K562 (cell line): ENCODE results near the gene SUPT3H. TPM values are rescaled to one million over a fixed set of nuclear protein-coding genes. Genes with fewer than 3 reads are reported as not detected.

ENCODE experiments used
- ATAC-seq: fragments of 200-7000 bp; cut with Tn5 transposase; 3 replicates; pipeline ENCODE4 v1.9.1; 2020; ENCODE audit warnings: moderate library complexity
- BruUV-seq: library from RNA; stranded (reverse); fragments of 400-500 nt; replicated peaks from 2 replicates; lab custom pipeline; 2021; lab: Mats Ljungman, UMichigan
- CTCF ChIA-PET: fragments of 300-600 bp; formaldehyde crosslinking; extraction: SDS; loops from one replicate; lab custom pipeline; 2021; ENCODE audit warnings: low intra/inter-chr PET ratio; lab: Yijun Ruan, JAX
- POLR2A ChIA-PET: fragments of 300-600, 350-650 bp; sonication (Branson Sonifier 250); formaldehyde crosslinking; extraction: SDS; loops from one replicate; lab custom pipeline; 2021; ENCODE audit warnings: antibody characterized with exemption, inconsistent platforms; lab: Yijun Ruan, JAX
- DNase-seq, 4 experiments: peaks; one replicate each; pipeline versions ENCODE4 v3.0.0 to v3.0.0-alpha.2; 2011 to 2018; ENCODE audit warnings: low spot score in 3 of 4, mixed read lengths in 3 of 4; ENCODE audit errors: extremely low read depth in 1 of 4
- FAIRE-seq: peaks from 2 replicates; lab custom pipeline; 2011; peaks lifted over from hg19 to GRCh38; lab: Jason Lieb, UNC
- H2AFZ ChIP-seq: 2 replicates; pipeline ENCODE4 v1.6.0; 2011; ENCODE audit warnings: low read depth, low read length, control low read depth, inconsistent platforms
- H3K27ac ChIP-seq: fragments of 200-600 bp; 3 replicates; pipeline ENCODE4 v1.8.0; 2011; ENCODE audit warnings: low read depth, mild to moderate bottlenecking, control low read depth, inconsistent platforms, low read length, moderate library complexity, mixed read lengths; ENCODE audit errors: extremely low read depth
- H3K27me3 ChIP-seq, 2 experiments: fragments of 300-600 bp in 1 of 2; 2 replicates in 1 of 2; 3 replicates in 1 of 2; pipeline versions ENCODE4 v1.6.0 to v1.8.0; 2011; ENCODE audit warnings: inconsistent platforms in 2 of 2, low read length in 2 of 2, mild to moderate bottlenecking in 1 of 2, mixed read lengths in 1 of 2, moderate library complexity in 1 of 2; ENCODE audit not compliant: control insufficient read depth in 2 of 2, insufficient read depth in 2 of 2
- H3K36me3 ChIP-seq: fragments of 300-600 bp; 3 replicates; pipeline ENCODE4 v1.8.0; 2011; ENCODE audit warnings: mild to moderate bottlenecking, low read length, inconsistent platforms; ENCODE audit not compliant: control insufficient read depth, insufficient read depth
- H3K4me1 ChIP-seq, 2 experiments: fragments of 200-600 bp in 1 of 2; replicated peaks in 1 of 2; 2 replicates in 1 of 2; 3 replicates in 1 of 2; pipeline versions ENCODE4 v1.5.1 to v1.8.0; 2011; ENCODE audit warnings: inconsistent platforms in 2 of 2, low read length in 2 of 2, mild to moderate bottlenecking in 1 of 2, mixed read lengths in 1 of 2, moderate library complexity in 1 of 2; ENCODE audit not compliant: control insufficient read depth in 2 of 2, insufficient read depth in 2 of 2
- H3K4me2 ChIP-seq: 2 replicates; pipeline ENCODE4 v1.6.1; 2011; ENCODE audit warnings: low read length, control low read depth, inconsistent platforms, mixed read lengths; ENCODE audit not compliant: insufficient read depth
- H3K4me3 ChIP-seq: fragments of 200-600 bp; sonication (generic), shearing (Covaris generic); 2 replicates; pipeline ENCODE4 v1.5.1; 2016; ENCODE audit warnings: control low read depth, inconsistent platforms
- H3K79me2 ChIP-seq: fragments of 200-600 bp; 3 replicates; pipeline ENCODE4 v1.8.0; 2011; ENCODE audit warnings: low read length, inconsistent platforms; ENCODE audit not compliant: control insufficient read depth, insufficient read depth
- H3K9ac ChIP-seq, 2 experiments: 2 replicates each; pipeline versions ENCODE4 v1.6.0 to v1.6.1; 2011; ENCODE audit warnings: low read depth in 2 of 2, low read length in 2 of 2, control low read depth in 1 of 2, inconsistent platforms in 1 of 2, mild to moderate bottlenecking in 1 of 2, mixed read lengths in 1 of 2; ENCODE audit not compliant: insufficient read depth in 1 of 2
- H3K9me1 ChIP-seq: one replicate; pipeline ENCODE4 v1.6.0; 2011; ENCODE audit warnings: inconsistent platforms, mild to moderate bottlenecking, low read length, moderate library complexity; ENCODE audit not compliant: control insufficient read depth, insufficient read depth
- H3K9me3 ChIP-seq: replicated peaks from 2 replicates; pipeline ENCODE4 v1.5.1; 2011; ENCODE audit warnings: low read depth, low read length, inconsistent platforms; ENCODE audit not compliant: control insufficient read depth, insufficient read depth
- H4K20me1 ChIP-seq: replicated peaks from 2 replicates; pipeline ENCODE4 v1.6.1; 2011; ENCODE audit warnings: low read length, inconsistent platforms, mixed read lengths; ENCODE audit not compliant: control insufficient read depth, insufficient read depth
- ASH1L ChIP-seq: fragments of 450-650 bp; IDR thresholded peaks from 2 replicates; pipeline ENCODE4 v1.6.1; 2018; ENCODE audit warnings: borderline replicate concordance, mild to moderate bottlenecking, low read depth; ENCODE audit not compliant: partially characterized antibody
- GATAD2B ChIP-seq: fragments of 450-650 bp; IDR thresholded peaks from 2 replicates; pipeline ENCODE4 v1.6.1; 2017; ENCODE audit warnings: mild to moderate bottlenecking, borderline replicate concordance
- PML ChIP-seq: IDR thresholded peaks from 2 replicates; pipeline ENCODE4 v1.6.1; 2012; ENCODE audit warnings: low read length, inconsistent platforms
- SLC30A9 ChIP-seq: fragments of 250-450 bp; sonication (Bioruptor Pico); IDR thresholded peaks from 2 replicates; pipeline ENCODE4 v1.8.0; 2022; ENCODE audit warnings: mild to moderate bottlenecking, moderate library complexity
- TEAD2 ChIP-seq: fragments of 450-650 bp; IDR thresholded peaks from 2 replicates; pipeline ENCODE4 v1.6.1; 2016; ENCODE audit warnings: missing genetic modification characterization, control low read depth, missing compliant biosample characterization
- ZFX ChIP-seq: sonication (generic); formaldehyde crosslinking; IDR thresholded peaks from 2 replicates; pipeline ENCODE4 v1.8.0; 2022; ENCODE audit warnings: mild to moderate bottlenecking, missing genetic modification reagents, moderate library complexity
- ZKSCAN8 ChIP-seq: fragments of 200-800 bp; sonication (Bioruptor generic); IDR thresholded peaks from 2 replicates; pipeline ENCODE4 v1.6.1; 2016; ENCODE audit warnings: missing genetic modification characterization, missing compliant biosample characterization
- ZNF324 ChIP-seq: fragments of 250-450 bp; sonication (Bioruptor Pico); IDR thresholded peaks from 2 replicates; pipeline ENCODE4 v1.4.0; 2020; ENCODE audit warnings: mild to moderate bottlenecking
- ZNF561 ChIP-seq: fragments of 450-650 bp; formaldehyde crosslinking; conservative IDR thresholded peaks from 2 replicates; pipeline ENCODE4 v1.4.0; 2020; ENCODE audit warnings: mild to moderate bottlenecking, moderate library complexity
- WGBS: fragments of 100-300 bp; shearing (Covaris generic); methylation state at CpG from one replicate; pipeline ENCODE4 v1.1.6; 2016; ENCODE audit warnings: low coverage, mixed read lengths; ENCODE audit not compliant: insufficient coverage; ENCODE audit errors: missing lambda C conversion rate; 5-methylcytosine and 5-hydroxymethylcytosine counted together
- in situ Hi-C: fragments of 300-500 bp; cut with MboI; formaldehyde crosslinking; loops from 4 replicates; pipeline ENCODE4 v1.15.0; 2018; ENCODE audit warnings: inconsistent platforms, mixed read lengths
- intact Hi-C: fragments of 100-400 bp; cut with micrococcal nuclease; formaldehyde crosslinking; loops from 2 replicates; pipeline ENCODE4 v1.14.2; 2022
- polyA plus RNA-seq, 8 experiments: library from polyadenylated mRNA; depleted of rRNA in 4 of 8; stranded (reverse) in 5 of 8; unstranded in 3 of 8; fragments of >200 nt; fragmentation: Nextera tagmentation in 2 of 8; fragmentation: Illumina TruSeq in 1 of 8; extraction: Ambion mirVana in 2 of 8; extraction: Trizol in 1 of 8; gene quantifications; 2 replicates each; pipeline versions ENCODE4 v1.2.1 to v1.2.3, GENCODE V29; 2011 to 2014; ENCODE audit warnings: inconsistent platforms in 1 of 8, missing spikeins in 1 of 8
- total RNA-seq, 7 experiments: library from RNA; depleted of rRNA in 6 of 7; stranded (reverse); fragments of >200 nt in 6 of 7; fragmentation: Illumina TruSeq in 2 of 7; extraction: Trizol in 2 of 7; gene quantifications; 2 replicates each; pipeline versions ENCODE4 v1.2.1 to v1.2.3, GENCODE V29; 2011 to 2021; ENCODE audit warnings: low replicate concordance in 1 of 7
- TF ChIP-seq, protein P1 (sequence below): sonication (generic); formaldehyde crosslinking; IDR thresholded peaks from 2 replicates; pipeline ENCODE4 v1.8.1; 2023; ENCODE audit warnings: mild to moderate bottlenecking, missing genetic modification reagents
- TF ChIP-seq, protein P2 (sequence below): fragments of 250-450 bp; sonication (Bioruptor Pico); IDR thresholded peaks from 2 replicates; pipeline ENCODE4 v1.5.0; 2021; ENCODE audit warnings: mild to moderate bottlenecking, moderate library complexity
- TF ChIP-seq, protein P3 (sequence below): sonication (generic); formaldehyde crosslinking; IDR thresholded peaks from 2 replicates; pipeline ENCODE4 v1.8.0; 2023; ENCODE audit warnings: missing genetic modification reagents, mild to moderate bottlenecking, borderline replicate concordance

SUPT3H gene
- total and polyA plus RNA-seq, 9 of the 15 experiments (the other 6 are each of a cell fraction or from before 2014, with no cell fraction given): 7.2 to 16.3 (median 11.9) TPM

DNA sequence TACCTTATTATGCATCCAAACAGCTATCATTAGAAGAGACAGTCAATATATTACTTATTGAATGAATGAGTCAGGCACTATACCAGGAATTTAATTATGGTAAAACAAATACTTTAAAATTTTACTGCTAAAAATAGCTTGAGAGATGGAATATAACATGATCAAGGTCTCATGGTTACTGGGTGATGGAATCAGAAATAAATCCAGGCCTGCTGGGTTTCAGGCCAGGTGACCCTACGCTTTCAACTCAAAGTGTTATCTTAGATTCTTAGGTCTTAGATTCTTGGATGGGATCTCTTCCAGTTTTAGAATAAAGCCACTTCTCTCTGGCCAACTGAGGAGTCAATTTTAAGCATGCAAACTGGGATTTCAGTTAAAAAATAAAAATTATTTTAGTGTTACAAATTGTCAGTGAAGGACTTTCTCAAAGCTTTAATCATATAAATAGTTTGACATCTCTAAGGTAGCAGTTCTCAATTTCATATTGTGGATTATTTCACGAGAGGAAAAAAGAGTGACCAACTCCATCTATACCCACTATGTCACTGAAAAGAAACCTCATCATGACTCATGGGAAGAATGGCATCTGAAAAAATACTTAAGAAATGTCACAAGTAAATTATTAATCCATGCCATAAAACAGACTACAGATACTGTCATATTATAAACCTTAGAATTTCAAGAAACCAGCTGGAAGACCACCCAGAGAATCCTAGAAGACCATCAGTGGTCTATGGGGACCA is 333.1 kb downstream of the SUPT3H start:
- ChIA-PET POLR2A (no interaction called here), CTCF (no interaction called here)
- no peaks in the 10 kb centered on the region for H3K27me3 ChIP-seq
- no peak overlapping the region for H3K4me2 ChIP-seq
- H3K9me3 ChIP-seq: no peaks in the 10 kb centered on the region
- H4K20me1 ChIP-seq: no peaks in the 10 kb centered on the region
- TF ChIP-seq SLC30A9 (CRISPR knock-in tag): no peak
- TF ChIP-seq, protein P1, sequence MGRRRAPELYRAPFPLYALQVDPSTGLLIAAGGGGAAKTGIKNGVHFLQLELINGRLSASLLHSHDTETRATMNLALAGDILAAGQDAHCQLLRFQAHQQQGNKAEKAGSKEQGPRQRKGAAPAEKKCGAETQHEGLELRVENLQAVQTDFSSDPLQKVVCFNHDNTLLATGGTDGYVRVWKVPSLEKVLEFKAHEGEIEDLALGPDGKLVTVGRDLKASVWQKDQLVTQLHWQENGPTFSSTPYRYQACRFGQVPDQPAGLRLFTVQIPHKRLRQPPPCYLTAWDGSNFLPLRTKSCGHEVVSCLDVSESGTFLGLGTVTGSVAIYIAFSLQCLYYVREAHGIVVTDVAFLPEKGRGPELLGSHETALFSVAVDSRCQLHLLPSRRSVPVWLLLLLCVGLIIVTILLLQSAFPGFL (CRISPR knock-in tag): no peak
- no peak for TF ChIP-seq PML
- TF ChIP-seq ZNF561 (CRISPR knock-in tag): no peak
- TF ChIP-seq ZNF324 (CRISPR knock-in tag): no peak
- no peak for TF ChIP-seq ZFX (CRISPR knock-in tag)
- TF ChIP-seq, protein P2, sequence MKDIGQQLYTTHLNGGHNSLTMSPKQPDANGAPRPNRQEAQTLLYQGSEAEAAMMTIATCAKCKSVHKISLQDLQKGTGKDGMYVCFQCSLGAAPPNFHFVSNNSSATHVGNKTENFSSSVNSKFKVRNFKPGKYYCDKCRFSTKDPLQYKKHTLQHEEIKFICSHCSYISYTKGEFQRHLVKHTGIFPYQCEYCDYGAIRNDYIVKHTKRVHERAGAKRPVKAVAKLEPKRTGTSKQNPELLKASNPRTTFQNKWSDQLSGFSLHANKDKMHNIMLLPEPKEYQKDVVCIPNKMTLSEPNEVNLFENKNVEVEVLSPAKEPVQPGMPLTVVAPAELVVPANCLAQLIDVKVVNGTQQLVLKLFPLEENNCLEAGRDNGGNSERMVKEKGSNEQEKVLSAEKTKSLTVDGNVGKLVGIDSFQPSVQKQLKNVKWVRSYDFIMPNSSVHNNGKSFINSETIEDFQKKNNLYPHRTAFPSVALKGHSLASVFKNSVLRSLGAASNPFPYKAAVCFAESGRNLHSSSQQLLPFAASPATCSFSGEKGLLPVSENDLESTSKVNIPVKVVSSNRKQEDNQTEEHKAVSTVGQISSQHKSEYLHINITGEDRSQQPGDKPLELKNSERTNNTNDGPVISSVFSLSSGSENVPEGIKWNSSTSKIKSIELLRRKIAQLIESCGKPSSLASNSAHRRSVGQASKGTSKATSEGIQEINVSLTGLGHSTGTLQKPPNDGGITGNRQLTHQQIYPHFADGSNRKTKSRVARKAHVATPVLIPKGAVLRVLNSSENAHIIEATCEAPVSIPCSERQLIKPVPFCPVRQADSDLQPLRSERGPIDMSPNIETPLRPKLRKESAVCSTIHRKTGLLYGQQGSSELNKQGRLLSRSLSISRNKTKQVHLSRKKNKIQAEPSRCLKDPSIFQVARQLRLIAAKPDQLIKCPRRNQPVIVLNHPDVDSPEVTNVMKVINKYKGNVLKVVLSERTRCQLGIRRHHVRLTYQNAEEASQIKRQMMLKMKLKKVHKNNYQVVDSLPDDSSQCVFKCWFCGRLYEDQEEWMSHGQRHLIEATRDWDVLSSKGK (CRISPR knock-in tag): no peak
- TF ChIP-seq TEAD2 (tag): no peak
- TF ChIP-seq ZKSCAN8 (CRISPR knock-in tag): no peak
- TF ChIP-seq, protein P3, sequence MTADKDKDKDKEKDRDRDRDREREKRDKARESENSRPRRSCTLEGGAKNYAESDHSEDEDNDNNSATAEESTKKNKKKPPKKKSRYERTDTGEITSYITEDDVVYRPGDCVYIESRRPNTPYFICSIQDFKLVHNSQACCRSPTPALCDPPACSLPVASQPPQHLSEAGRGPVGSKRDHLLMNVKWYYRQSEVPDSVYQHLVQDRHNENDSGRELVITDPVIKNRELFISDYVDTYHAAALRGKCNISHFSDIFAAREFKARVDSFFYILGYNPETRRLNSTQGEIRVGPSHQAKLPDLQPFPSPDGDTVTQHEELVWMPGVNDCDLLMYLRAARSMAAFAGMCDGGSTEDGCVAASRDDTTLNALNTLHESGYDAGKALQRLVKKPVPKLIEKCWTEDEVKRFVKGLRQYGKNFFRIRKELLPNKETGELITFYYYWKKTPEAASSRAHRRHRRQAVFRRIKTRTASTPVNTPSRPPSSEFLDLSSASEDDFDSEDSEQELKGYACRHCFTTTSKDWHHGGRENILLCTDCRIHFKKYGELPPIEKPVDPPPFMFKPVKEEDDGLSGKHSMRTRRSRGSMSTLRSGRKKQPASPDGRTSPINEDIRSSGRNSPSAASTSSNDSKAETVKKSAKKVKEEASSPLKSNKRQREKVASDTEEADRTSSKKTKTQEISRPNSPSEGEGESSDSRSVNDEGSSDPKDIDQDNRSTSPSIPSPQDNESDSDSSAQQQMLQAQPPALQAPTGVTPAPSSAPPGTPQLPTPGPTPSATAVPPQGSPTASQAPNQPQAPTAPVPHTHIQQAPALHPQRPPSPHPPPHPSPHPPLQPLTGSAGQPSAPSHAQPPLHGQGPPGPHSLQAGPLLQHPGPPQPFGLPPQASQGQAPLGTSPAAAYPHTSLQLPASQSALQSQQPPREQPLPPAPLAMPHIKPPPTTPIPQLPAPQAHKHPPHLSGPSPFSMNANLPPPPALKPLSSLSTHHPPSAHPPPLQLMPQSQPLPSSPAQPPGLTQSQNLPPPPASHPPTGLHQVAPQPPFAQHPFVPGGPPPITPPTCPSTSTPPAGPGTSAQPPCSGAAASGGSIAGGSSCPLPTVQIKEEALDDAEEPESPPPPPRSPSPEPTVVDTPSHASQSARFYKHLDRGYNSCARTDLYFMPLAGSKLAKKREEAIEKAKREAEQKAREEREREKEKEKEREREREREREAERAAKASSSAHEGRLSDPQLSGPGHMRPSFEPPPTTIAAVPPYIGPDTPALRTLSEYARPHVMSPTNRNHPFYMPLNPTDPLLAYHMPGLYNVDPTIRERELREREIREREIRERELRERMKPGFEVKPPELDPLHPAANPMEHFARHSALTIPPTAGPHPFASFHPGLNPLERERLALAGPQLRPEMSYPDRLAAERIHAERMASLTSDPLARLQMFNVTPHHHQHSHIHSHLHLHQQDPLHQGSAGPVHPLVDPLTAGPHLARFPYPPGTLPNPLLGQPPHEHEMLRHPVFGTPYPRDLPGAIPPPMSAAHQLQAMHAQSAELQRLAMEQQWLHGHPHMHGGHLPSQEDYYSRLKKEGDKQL (CRISPR knock-in tag): no peak
- TF ChIP-seq ASH1L: no peak
- TF ChIP-seq GATAD2B: no peak
- H3K4me1 ChIP-seq: peaks cover 0 to 8% of the 10 kb centered on the region in 2 experiments; a peak in 2 of 5 replicates
- BruUV-seq: no TSS peak
- H3K9ac ChIP-seq: no peak overlapping the region
- in situ Hi-C loops: no loop called here
- no peaks in the 10 kb centered on the region for H3K36me3 ChIP-seq
- H3K4me3 ChIP-seq: no peak overlapping the region
- no peaks in the 10 kb centered on the region for H3K9me1 ChIP-seq
- 33% methylated on average over 2 of the region's 2 CpGs for WGBS
- no peaks in the 10 kb centered on the region for H3K79me2 ChIP-seq
- no peak for DNase-seq
- FAIRE-seq: no peak
- H2AFZ ChIP-seq: no peak overlapping the region
- intact Hi-C loops: no loop called here
- ATAC-seq: no peak
- no peak overlapping the region for H3K27ac ChIP-seq
